Suppressor macrophage treated with lipopolysaccharide for 1 hour (primary cell): Measurements from ENCODE around the gene GALNTL6.

Source experiments
- DNase-seq, 3 donors: peaks; one replicate each; pipeline ENCODE4 v3.0.0-alpha.2; 2020 to 2022

Gene GALNTL6

GRCh38 chr4:172009446-172010230, 196.4 kb downstream of the GALNTL6 start:
- no peak for DNase-seq

GRCh38 chr4:172011196-172011595, 198.0 kb downstream of the GALNTL6 start:
- DNase-seq, result peak in 2 of 3 donors; percentile 3 to 14

DNA sequence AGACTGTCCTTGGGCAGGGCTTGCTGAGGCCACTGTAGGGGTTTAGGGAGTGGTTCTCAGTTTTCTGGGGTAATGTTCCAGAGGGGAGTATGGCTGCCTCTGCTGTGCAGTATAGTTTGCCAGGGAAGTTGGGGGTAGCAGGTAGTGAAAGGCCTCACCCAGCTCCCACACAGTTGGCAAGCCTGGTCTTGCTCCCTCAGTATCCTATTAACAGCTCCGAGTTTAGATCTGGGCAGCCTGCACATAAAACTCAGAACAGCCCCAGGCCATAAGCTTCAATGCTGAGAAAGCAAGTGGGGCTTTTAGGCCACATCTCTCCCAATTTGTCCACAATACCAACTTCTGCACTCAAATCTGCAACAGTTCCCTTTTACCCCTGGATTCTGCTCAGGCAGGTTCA, 205.2 kb downstream of the GALNTL6 start:
- no peak for DNase-seq

DNA sequence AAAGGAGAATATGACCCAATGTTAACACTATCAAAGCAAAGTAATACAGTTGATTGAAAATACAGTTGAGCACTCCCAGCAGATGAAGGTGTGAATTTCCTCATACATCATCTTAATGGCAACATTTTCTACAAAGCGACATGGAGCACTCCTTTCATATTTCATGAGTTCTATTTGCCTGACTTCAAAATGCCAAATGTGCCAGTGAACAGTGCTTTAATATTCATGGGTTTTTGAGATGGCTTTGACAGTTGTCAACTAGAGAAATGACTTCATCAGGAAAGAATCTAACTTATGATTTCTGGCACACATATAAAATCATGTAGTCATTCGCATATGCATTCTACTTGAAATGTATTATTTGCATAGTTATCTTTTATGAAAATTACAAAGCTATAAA, 222.4 kb downstream of the GALNTL6 start:
- no peak for DNase-seq

DNA sequence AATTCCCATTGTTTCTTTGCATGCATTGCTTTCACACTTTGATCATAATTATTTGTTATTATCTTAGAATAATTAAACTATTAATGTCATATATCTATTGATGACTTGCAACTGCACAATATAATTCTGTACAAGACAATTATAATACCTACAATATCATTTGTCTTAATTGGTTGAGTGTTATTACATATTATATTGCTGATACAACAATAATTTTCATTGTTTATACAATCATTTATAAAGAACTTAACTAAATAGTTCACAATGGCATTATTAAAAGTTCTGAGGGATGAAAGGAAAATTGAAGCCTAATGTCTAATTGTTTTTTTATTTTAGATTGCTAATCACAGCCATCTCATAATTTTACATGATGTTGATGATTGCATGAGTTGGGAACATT, 227.6 kb downstream of the GALNTL6 start:
- no peak for DNase-seq

GRCh38 chr4:172042714-172043114, 229.5 kb downstream of the GALNTL6 start:
- DNase-seq, result no peak

DNA sequence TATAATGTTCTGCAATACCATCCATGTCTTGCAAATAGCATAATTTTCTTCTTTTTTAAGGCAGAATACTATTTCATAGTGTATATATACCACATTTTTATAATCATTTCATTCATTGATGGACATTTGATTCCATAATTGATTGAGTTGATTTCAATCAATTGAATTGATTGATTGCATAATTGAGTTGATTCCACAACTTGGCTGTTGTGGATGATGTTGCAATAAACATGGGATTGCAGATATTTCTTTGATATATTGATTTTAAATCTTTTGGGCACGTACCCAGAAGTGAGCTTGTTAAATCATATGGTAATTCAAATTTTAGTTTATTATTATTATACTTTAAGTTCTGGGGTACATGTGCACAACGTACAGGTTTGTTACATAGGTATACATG, 232.8 kb downstream of the GALNTL6 start:
- no peak for DNase-seq

DNA sequence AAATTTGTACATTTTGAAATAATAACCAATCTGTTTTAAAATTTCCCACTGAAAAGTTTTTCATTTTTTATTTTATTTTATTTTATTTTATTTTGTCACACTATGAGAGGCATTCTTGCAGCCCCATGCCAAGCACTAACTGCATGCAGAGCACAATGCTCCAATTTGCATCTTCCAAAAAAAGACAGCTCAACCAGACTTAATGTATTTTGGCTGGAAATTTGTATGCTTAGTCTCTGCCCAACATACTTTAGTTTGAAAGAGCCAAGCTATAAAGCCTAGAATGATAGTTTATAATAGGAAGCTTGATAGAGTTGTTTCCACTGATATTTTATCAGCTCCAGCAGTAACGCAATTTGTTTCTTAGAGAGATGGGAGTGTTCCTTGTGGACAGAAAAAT, 235.5 kb downstream of the GALNTL6 start:
- DNase-seq, result no peak

GRCh38 chr4:172050911-172051310, 237.7 kb downstream of the GALNTL6 start:
- no peak for DNase-seq

GRCh38 chr4:172055046-172055445, 241.8 kb downstream of the GALNTL6 start:
- no peak for DNase-seq

DNA sequence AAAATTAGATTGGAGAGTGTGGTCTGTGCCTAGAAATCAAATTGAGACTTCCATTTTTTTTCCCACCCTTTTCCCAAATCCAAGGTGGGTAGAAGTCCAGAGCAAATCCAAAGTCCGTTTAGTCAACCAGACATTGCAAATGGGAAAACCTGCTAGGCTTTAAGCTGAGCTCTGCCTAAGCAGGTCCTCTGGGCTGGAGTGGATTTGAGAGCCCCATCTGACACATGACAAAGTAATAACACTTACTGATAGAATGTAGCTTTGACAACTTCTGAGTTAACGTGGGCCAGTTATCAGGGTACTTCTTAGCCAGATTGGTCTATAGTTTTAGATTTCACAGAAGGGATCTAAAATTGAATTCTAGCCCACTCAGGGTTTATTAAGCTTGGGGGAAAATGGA, 242.3 kb downstream of the GALNTL6 start:
- DNase-seq, result no peak

GRCh38 chr4:172061204-172061603, 248.0 kb downstream of the GALNTL6 start:
- DNase-seq, result no peak

- no peak for DNase-seq
These were observed 255.3 kb downstream of the GALNTL6 start for GRCh38 chr4:172068506-172068905.

DNA sequence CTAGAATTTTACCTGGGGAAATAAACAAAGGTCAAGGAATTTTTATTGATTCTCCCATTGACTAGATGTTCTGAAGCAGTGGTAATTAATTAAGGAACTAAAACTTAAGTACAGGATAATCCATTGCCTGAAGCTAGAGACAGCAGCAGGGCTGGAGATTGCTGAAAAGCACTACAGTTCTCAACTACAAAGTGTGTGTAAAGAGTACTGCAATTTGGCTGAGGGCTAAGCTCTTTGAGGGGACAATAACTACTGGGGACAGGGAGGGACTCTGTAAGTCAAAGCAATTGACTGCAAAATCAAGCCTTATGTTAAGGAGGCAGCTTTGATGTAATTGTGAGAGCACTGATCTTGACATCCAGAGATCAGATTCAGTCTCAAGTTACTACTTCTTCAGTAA, 260.4 kb downstream of the GALNTL6 start:
- DNase-seq, result no peak

- no peak for DNase-seq
These were observed 270.1 kb downstream of the GALNTL6 start for GRCh38 chr4:172083272-172083671.

DNA sequence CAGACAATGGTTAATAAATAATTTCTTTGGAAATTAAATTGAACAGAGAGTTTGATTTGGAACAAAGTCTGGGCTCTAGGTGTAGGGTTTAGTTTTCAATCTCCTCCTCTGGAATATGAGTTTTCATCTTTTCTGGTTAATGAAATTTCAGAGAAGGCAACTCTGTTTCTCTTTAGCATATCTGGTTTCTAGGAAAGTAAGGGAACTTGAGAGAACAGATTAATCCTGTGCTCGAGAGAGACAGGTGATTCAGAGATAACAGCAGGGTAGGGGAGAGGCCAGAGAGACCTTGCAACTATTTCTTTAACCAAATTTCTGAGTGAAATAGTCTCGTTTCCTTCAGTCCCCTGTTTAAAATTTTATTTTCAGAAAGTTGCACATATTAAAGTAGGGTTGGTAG, 275.4 kb downstream of the GALNTL6 start:
- DNase-seq, result no peak

DNA sequence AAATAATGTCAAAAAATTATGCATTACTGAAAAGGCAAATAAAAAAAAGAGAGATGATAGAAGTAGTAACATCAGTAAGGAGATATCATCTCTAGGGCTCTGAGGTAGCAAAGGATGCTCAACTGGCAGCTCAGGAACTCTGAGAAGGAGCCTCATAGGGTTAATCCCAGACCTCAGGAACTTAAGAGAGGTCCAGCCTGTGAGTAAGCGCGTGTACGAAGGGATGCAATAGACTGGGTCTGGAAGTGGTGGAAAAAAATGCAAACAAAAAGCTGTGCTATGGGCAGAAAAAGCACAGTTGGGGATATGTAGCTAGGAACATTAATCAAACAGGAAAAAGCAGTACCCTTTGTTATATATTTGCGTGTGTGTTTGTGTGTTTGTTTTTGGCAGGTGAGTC, 282.0 kb downstream of the GALNTL6 start:
- DNase-seq, result no peak

GRCh38 chr4:172096786-172097185, 283.6 kb downstream of the GALNTL6 start:
- DNase-seq, result no peak

- DNase-seq, result no peak
These were observed 286.2 kb downstream of the GALNTL6 start for GRCh38 chr4:172099376-172099775.

- DNase-seq, result no peak
These were observed 290.3 kb downstream of the GALNTL6 start for GRCh38 chr4:172103456-172103855.

GRCh38 chr4:172104539-172104938, 291.3 kb downstream of the GALNTL6 start:
- DNase-seq, result no peak

DNA sequence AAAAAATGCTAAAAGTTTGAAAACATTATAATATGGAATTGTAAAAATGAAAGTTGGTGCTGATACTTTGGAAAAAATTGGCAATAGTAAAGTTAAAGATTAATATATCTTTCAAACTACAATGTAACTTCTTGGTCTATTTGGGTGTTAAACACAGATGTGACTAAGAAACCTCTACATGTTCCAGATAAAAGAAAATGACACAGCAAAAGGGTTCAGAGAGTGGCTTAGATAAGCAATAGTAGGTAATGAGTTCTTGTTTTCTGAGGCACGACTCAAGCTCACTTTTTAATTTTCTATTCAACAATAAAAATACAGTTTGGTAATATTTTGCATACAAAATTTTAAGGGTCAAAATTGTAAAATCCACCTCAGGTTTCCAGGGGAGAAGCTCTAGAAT, 292.7 kb downstream of the GALNTL6 start:
- DNase-seq, result no peak

DNA sequence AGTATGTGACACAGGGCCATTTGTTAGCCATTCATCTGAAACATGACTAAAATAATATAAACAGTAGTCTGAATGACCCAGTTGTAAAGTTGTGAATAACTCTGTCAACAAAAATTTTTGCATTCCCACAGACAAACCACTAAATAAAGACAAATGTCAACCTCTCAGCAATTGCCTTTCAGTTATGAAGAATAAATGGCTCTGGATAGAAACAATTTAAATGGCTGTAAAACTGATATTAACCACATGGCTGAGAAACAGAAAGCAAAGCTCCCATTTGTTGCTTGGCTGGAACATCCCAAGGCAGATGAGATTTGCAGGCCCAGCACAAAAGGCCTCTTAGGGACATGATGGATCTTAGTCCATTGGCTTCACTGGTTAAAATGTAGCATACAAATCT, 296.3 kb downstream of the GALNTL6 start:
- no peak for DNase-seq

GRCh38 chr4:172124656-172125308, 311.6 kb downstream of the GALNTL6 start:
- DNase-seq, result no peak

DNA sequence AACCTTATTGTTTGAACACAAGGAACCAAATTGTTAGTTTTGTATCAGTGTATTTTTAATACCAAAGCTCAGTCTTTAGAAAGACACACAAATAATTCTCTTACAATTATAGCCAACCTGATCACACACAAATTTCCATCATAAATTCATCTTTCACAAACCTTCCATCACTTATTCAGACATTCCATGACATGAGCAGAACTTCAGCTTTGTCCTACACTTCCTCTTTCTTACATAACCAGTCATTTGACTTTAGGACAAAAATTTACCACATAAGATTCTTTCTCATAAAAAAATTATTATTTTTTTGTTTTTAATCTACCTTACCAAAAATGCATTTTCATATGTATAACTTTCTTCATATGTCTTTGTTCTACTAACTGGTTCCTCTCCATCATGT, 312.2 kb downstream of the GALNTL6 start:
- peak in 1 of 3 donors; percentile 3 for DNase-seq
